ENCODE data around the gene CAPN12.
"Not testable (repeated sequence)": the region's sequence is repeated elsewhere in the genome, so short reads cannot be mapped to it uniquely, and the experiment has no call there.

Gene CAPN12

GRCh38 chr19:38788478-38789243 lies 44.4 kb upstream of the CAPN12 start, which contains the start of gene LGALS7B:
Gene LGALS7B, plus strand, starts transcription at chr19:38789200. Its CDS starts 27 bp downstream, at chr19:38789227.
- in situ Hi-C loops (cut with MboI; ENCODE audit: low pct_unique_long_range_greater_than_20kb, low sequenced_read_pairs, unreplicated experiment) = no loop called here
- no peak for DNase-seq (ENCODE audit: low spot score)

GRCh38 chr19:38786572-38787265 lies 42.4 kb upstream of the CAPN12 start:
- DNase-seq (ENCODE audit: low spot score) = no peak
- in situ Hi-C loops (cut with MboI; ENCODE audit: low pct_unique_long_range_greater_than_20kb, low sequenced_read_pairs, unreplicated experiment) = no loop called here
- no peak for TF ChIP-seq CTCF (IDR thresholded peaks at IDR 0.05; ENCODE audit: extremely low read depth, insufficient read depth, missing control alignments)

More at GRCh38 chr19:38788478-38789243, 44.4 kb upstream of the CAPN12 start, which contains the start of gene LGALS7B:
- TF ChIP-seq CTCF (IDR thresholded peaks at IDR 0.05; ENCODE audit: extremely low read depth, insufficient read depth, missing control alignments) = no peak

GRCh38 chr19:38786061-38786460 lies 41.8 kb upstream of the CAPN12 start:
- in situ Hi-C loops (cut with MboI; ENCODE audit: low pct_unique_long_range_greater_than_20kb, low sequenced_read_pairs, unreplicated experiment); DNase-seq (ENCODE audit: low spot score): not testable (repeated sequence)

- DNase-seq (ENCODE audit: low spot score) = no peak
- no peak for TF ChIP-seq CTCF (IDR thresholded peaks at IDR 0.05; ENCODE audit: extremely low read depth, insufficient read depth, missing control alignments)
- in situ Hi-C loops (cut with MboI; ENCODE audit: low pct_unique_long_range_greater_than_20kb, low sequenced_read_pairs, unreplicated experiment) = no loop called here
These were observed 41.0 kb upstream of the CAPN12 start for GRCh38 chr19:38785187-38785699.

- no peak for TF ChIP-seq CTCF (IDR thresholded peaks at IDR 0.05; ENCODE audit: extremely low read depth, insufficient read depth, missing control alignments)
- in situ Hi-C loops (cut with MboI; ENCODE audit: low pct_unique_long_range_greater_than_20kb, low sequenced_read_pairs, unreplicated experiment) = no loop called here
- no peak for DNase-seq (ENCODE audit: low spot score)
These were observed 40.0 kb upstream of the CAPN12 start for GRCh38 chr19:38784224-38784623.

GRCh38 chr19:38782212-38782611 lies 37.9 kb upstream of the CAPN12 start:
- in situ Hi-C loops (cut with MboI; ENCODE audit: low pct_unique_long_range_greater_than_20kb, low sequenced_read_pairs, unreplicated experiment); DNase-seq (ENCODE audit: low spot score): not testable (repeated sequence)

- in situ Hi-C loops (cut with MboI; ENCODE audit: low pct_unique_long_range_greater_than_20kb, low sequenced_read_pairs, unreplicated experiment) = no loop called here
- no peak for TF ChIP-seq CTCF (IDR thresholded peaks at IDR 0.05; ENCODE audit: extremely low read depth, insufficient read depth, missing control alignments)
- DNase-seq (ENCODE audit: low spot score) = no peak
These were observed 36.8 kb upstream of the CAPN12 start for GRCh38 chr19:38781058-38781457.

Measured in GM13977 (cell line).